Measurements from ENCODE around the gene PNPLA8. TPM values are rescaled to one million over a fixed set of nuclear protein-coding genes. Genes with fewer than 3 reads are reported as not detected.

PNPLA8 gene
- polyA plus RNA-seq, 1 donor from 2014 or later = 85.1 TPM

- H3K79me2 ChIP-seq (replicated peaks; ENCODE audit: insufficient read depth, low read length) = no peaks in the 10 kb centered on the region
- no peak overlapping the region for H3K4me3 ChIP-seq (ENCODE audit: low read length)
- no peak overlapping the region for H3K4me2 ChIP-seq (ENCODE audit: low read length)
- no peaks in the 10 kb centered on the region for H3K9me2 ChIP-seq (ENCODE audit: insufficient read depth, low read length)
- no peak overlapping the region for H3K27ac ChIP-seq (ENCODE audit: low read length)
- TF ChIP-seq CTCF (IDR thresholded peaks at IDR 0.05; ENCODE audit: poor library complexity, severe bottlenecking) = no peak
- TF ChIP-seq POLR2AphosphoS5 (IDR thresholded peaks at IDR 0.05) = no peak
- no peak for TF ChIP-seq EZH2 (IDR thresholded peaks at IDR 0.05; ENCODE audit: borderline replicate concordance, insufficient read depth, low read length, poor library complexity, severe bottlenecking)
- no peak for TF ChIP-seq EP300 (conservative IDR thresholded peaks at IDR 0.05; ENCODE audit: poor library complexity, severe bottlenecking)
- TF ChIP-seq RAD21 (conservative IDR thresholded peaks at IDR 0.05) = no peak
- no peak for TF ChIP-seq REST (IDR thresholded peaks at IDR 0.05; ENCODE audit: borderline replicate concordance)
- TF ChIP-seq TAF1 (IDR thresholded peaks at IDR 0.05; ENCODE audit: low read depth) = no peak
- TF ChIP-seq MXI1 (conservative IDR thresholded peaks at IDR 0.05; ENCODE audit: poor library complexity, severe bottlenecking) = no peak
- TF ChIP-seq SMC3 (conservative IDR thresholded peaks at IDR 0.05; ENCODE audit: poor library complexity) = no peak
- H3K9ac ChIP-seq (ENCODE audit: low read length) = no peak overlapping the region
- no peaks in the 10 kb centered on the region for H3K9me3 ChIP-seq (ENCODE audit: low read length)
- H3F3A ChIP-seq (ENCODE audit: insufficient read depth, low read length, poor library complexity, severe bottlenecking) = no peaks in the 10 kb centered on the region
- no peaks in the 10 kb centered on the region for H4K20me1 ChIP-seq (ENCODE audit: insufficient read depth)
- no peak overlapping the region for H2AFZ ChIP-seq (ENCODE audit: low read depth, low read length)
- H3K27me3 ChIP-seq (ENCODE audit: insufficient read depth, low read depth, low read length) = no peaks in the 10 kb centered on the region
- H3K36me3 ChIP-seq (ENCODE audit: insufficient read depth, low read length) = peaks cover 18% of the 10 kb centered on the region
Observed at GRCh38 chr7:108486291-108486966, 39.5 kb downstream of the PNPLA8 start.

GRCh38 chr7:108484137-108484536, 41.8 kb downstream of the PNPLA8 start:
- Histone ChIP-seq H4K20me1 (ENCODE audit: insufficient read depth) (no peaks in the 10 kb centered on the region), H3K79me2 (replicated peaks; ENCODE audit: insufficient read depth, low read length) (no peaks in the 10 kb centered on the region), H3F3A (ENCODE audit: insufficient read depth, low read length, poor library complexity, severe bottlenecking) (no peaks in the 10 kb centered on the region), H3K9me3 (ENCODE audit: low read length) (no peaks in the 10 kb centered on the region), H3K9ac (ENCODE audit: low read length) (no peak overlapping the region), H3K36me3 (ENCODE audit: insufficient read depth, low read length) (peaks cover 12% of the 10 kb centered on the region), H3K4me3 (ENCODE audit: low read length) (no peak overlapping the region), H3K27ac (ENCODE audit: low read length) (no peak overlapping the region), H3K9me2 (ENCODE audit: insufficient read depth, low read length) (no peaks in the 10 kb centered on the region), H2AFZ (ENCODE audit: low read depth, low read length) (no peak overlapping the region), H3K4me2 (ENCODE audit: low read length) (no peak overlapping the region), H3K27me3 (ENCODE audit: insufficient read depth, low read depth, low read length) (no peaks in the 10 kb centered on the region)
- TF ChIP-seq EZH2 (IDR thresholded peaks at IDR 0.05; ENCODE audit: borderline replicate concordance, insufficient read depth, low read length, poor library complexity, severe bottlenecking) = no peak
- TF ChIP-seq SMC3 (conservative IDR thresholded peaks at IDR 0.05; ENCODE audit: poor library complexity) = no peak
- TF ChIP-seq CTCF (IDR thresholded peaks at IDR 0.05; ENCODE audit: poor library complexity, severe bottlenecking) = no peak
- TF ChIP-seq MXI1 (conservative IDR thresholded peaks at IDR 0.05; ENCODE audit: poor library complexity, severe bottlenecking) = no peak
- no peak for TF ChIP-seq POLR2AphosphoS5 (IDR thresholded peaks at IDR 0.05)
- TF ChIP-seq EP300 (conservative IDR thresholded peaks at IDR 0.05; ENCODE audit: poor library complexity, severe bottlenecking) = no peak
- no peak for TF ChIP-seq TAF1 (IDR thresholded peaks at IDR 0.05; ENCODE audit: low read depth)
- TF ChIP-seq REST (IDR thresholded peaks at IDR 0.05; ENCODE audit: borderline replicate concordance) = no peak
- no peak for TF ChIP-seq RAD21 (conservative IDR thresholded peaks at IDR 0.05)

Data from neural cell (in vitro differentiated cells).